Amygdala (tissue), 56 donors: Measurements from ENCODE around the gene CHCHD5.

ENCODE experiments used
- DNase-seq, 56 donors: peaks; one replicate each; lab custom pipeline; 2025; lab: John Stamatoyannopoulos, UW

The CHCHD5 gene

DNA sequence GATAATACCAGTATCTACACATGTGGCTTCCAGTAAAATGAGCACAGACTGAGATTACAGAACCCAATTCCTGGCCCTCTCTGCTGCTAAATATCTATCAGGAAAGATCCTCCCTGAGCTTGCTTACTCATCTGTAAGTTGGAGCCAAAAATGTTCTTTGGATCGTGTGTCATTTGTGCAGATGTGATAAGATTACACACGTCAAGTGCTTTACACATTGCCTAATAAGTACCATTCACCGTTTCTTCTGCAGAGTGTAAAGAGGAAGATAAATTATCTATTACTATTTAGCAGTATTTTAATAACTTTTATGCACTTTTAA lies 38.1 kb downstream of the CHCHD5 start:
- DNase-seq: no peak

DNA sequence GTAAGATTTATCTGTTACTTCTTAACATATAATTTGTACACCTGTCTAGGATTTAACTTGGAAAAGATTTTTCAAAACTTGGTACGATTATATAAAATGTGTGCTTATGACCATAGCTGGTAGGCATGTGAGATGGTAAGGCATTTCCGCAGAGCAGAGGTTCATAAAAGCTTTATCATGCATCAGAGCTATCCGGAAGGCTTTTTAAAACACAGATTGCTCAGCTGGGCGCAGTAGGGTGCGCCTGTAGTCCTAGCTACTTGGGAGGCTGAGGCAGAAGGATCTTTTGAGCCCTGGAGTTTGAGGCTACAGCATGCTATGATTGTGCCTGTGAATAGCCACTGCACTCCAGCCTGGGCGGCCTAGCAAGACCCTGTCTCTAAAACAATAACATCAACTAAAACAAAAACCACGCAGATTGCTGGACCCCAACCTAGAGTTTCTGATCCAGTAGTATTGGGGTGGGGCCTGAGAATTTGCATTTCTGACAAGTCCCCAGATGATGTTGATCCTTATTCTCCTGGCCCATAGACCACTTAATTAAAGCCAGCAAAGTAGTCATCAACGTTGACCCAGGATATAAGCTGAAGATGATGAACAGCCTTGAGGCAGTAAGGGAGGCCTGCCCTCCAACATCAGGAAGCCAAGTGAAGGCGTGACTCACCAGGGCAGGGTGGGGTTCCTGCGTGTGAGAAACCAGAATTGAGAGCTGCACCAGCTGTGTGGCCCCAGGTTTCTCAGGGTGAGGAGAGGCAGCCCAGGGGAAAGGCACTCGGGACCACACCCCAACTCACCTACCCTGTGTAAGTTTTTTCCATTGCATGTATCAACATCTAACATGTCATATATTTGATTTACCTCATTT lies 39.7 kb downstream of the CHCHD5 start:
- DNase-seq: no peak

DNA sequence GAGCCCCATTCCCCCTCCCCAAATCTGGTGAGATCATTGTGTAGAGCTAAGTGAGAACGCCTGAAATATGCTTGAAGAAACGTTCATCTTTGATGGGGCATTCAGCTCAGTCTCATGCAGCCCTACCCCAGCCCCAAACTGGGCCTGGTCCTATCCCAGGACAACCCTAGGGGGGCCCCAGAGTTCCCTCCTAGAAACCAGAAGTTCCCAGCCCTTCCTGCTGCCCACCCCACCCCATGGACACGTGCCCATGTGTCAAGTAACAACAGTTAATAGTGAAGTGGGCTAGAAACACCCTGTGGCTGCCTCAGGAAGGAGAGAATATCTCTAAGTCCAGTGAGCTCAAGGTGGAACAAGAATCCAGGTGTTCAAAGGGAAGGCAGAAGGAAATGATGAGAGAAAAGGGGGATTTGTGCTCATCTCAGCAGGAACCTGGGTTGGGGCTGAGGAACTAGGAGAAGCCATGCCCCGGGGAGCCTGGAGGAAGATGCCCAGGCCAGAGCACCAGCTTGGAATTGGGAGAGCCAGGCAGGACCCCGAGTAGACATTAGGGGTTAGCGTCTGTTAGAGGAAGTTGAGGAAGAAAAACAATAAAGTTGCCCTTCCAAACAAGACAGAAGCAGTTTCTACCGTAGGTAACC lies 41.2 kb downstream of the CHCHD5 start:
- DNase-seq: no peak

DNA sequence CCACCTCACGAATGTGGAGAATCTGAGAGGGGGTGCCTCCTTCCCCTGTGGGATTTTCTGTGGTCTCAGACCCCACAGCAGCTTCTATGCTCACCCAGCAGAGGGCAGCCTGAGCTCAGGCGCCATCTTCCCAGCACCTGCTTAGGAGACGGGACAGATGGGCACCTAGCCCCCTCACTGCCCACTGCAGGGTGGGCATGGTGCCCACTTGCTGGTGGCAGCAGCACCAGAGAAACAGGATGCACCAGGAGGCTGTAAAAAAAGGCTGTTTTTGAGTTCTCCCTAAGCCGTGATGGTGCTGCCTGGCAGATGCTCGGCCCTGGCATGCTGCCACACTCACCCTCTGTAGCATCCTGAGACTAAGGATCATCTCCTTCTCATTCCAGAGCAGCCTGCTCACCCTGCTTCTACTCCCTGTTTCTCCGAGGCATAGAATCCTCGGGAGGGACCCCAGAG lies 42.2 kb downstream of the CHCHD5 start:
- peak in 55 of 56 donors; percentile 4 to 86 (median 65) for DNase-seq

DNA sequence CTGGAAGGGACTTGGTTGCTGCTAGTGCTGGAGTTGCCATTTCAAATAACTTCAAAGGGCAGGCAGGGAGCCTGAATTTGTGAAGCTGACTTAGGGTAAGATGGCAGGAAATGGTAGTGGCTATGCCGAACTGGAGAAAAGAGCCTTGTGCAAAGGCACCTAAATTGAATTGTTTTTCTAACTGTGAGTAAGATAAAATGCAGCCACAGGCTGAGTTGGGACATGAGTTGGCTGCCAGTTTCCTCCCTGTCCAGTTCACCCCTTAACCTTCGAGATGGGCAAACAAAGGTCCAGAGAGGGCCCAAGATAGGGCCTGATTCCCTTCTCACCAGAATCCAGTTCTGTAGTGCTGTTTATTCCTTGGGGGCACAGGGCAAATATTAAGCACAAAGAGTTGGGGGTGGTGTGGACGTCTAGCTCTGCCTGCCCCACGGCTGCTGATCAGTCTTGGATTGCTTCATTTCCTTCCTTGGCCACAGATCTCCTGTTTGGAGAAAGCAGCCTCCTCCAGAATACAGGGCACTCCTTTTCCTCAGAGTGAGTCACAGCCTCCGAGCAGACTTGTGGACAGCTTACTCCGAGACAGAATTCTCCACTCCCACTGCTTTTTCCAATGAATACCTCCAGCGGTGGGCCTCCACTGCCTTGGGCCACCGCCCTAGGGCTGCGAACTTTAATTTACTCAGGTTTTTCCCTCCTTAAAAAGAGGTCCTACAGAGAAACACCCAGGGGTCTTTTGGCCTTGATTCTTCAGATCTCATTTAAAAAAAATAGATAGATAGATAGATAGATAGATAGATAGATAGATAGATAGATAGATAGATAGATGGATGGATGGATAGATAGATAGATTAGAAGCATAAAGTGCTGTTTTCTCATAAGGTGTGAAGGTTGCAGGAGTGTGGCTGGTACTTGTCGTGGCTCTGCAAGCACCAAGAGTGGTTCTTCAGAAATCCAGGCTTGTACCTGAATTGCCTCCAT lies 42.9 kb downstream of the CHCHD5 start:
- DNase-seq: peak in 12 of 56 donors; percentile 9 to 48 (median 22)

DNA sequence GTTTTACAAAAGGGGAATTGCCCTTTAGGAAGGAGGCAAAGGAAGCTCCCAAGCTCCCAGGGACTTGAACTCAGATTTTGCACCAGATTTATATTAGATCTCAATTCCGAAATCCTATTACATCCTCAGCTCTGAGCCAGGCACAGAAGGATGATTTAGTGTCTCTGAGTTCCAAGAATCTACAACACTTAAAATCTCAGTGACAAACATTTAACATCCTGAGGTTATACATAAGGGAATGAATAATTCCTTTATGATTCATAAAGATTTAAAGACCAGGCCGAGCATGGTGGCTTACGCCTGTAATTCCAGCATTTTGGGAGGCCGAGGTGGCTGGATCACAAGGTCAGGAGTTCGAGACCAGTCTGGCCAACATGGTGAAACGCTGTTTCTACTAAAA lies 44.8 kb downstream of the CHCHD5 start:
- DNase-seq: no peak

DNA sequence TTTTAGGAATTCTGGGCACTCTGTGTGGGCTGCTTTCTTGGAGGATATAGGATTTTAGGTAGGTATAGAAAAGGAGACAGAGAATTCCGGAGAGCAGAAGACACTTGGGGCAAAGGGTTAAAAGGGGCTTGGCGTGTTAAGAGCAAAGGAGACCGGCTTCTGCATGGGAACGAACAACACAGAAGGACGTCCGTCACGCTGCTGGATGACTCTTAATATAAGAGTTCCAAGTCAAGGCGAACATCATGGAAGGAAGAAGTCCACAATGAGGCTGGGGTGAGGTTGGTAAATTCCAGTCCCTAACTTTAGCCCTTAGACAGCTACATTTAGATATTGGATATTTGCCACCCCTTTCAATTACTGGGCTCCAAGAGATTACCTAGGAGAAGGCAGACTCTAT lies 45.4 kb downstream of the CHCHD5 start:
- no peak for DNase-seq

DNA sequence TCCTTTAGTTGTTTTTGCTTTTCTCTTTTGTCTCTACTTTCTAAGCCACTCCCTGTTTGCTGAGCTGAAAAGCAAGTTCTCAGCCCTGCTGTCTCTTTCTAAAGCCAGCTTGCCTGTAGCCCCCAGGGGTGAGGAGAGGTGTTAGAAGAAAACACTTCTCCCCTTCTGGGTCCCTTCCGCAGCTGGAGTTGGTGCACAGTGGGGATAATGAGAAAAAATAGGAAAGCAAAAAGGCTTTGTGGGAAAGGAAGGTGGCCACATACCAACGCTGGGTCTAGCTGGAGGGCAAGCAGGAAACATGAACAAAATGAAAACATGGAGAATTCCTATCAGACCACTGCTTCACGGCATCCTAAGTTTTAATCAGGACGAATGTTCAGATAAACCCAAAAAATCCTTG lies 45.9 kb downstream of the CHCHD5 start:
- DNase-seq: no peak

DNA sequence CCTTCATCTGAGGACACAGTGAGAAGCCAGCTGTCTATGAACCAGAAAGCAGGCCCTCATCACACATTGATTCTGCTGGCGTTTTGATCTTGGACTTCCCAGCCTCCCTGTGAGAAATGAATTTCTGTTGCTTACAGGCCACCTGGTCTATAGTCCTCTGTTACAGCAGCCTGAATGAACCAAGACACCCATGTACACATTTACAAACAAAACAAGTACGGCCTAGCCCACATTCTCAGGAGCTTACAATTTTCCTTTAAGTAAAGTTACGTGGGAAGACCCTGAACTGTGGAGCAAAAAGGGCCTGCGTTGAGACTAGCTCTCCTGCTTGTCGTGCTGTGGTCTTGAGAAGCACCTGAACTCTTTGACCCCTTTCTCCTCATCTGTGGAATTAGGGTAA lies 49.3 kb downstream of the CHCHD5 start:
- no peak for DNase-seq

DNA sequence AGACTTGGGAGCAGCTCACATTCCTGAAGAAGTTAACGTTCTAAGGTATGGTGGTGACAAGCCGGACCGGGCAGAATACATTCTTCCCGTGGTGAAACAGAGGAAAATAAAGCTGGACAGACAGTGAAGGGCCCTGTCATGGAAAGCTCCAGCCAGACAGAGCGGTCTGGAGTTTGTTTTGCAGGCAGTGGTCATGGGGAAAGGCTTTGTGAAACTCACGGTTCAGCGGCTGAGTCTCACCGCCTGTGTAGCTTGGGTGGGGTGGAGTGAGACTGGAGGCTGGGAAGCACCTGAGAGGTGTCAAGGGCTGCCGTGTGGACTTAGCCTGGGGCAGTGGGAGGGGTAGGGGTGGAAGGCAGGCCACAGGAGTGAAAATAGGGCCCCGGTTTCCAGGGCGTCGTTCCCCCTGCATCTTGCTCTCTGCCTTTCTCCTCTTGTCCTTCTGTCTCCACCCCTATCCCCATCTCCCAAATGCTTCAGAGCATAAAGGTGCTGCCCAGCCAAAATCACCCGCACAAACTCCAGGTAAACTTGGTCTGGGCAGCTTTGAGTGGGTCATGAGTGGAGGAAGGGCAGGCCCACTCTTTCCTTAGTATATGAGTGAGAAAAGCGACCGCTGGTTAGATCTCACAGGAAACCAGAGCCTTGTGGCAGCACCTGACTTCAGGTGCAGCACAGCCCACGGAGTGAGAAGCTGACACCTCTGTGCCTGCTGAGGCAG lies 49.9 kb downstream of the CHCHD5 start:
- DNase-seq: no peak

DNA sequence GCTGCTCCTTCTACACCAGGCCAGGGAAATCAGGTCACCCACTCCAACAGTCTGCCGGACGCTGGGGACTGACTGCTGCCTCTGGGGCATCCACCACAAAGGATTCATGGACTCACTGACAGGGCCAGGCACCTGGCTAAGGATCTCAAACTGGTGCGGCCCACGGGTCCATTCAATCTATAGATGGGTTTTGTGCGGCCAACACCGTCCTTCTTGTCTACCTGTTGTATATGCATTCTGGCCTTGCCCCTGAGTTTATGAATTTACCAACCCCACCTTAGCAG lies 50.4 kb downstream of the CHCHD5 start:
- DNase-seq: no peak

DNA sequence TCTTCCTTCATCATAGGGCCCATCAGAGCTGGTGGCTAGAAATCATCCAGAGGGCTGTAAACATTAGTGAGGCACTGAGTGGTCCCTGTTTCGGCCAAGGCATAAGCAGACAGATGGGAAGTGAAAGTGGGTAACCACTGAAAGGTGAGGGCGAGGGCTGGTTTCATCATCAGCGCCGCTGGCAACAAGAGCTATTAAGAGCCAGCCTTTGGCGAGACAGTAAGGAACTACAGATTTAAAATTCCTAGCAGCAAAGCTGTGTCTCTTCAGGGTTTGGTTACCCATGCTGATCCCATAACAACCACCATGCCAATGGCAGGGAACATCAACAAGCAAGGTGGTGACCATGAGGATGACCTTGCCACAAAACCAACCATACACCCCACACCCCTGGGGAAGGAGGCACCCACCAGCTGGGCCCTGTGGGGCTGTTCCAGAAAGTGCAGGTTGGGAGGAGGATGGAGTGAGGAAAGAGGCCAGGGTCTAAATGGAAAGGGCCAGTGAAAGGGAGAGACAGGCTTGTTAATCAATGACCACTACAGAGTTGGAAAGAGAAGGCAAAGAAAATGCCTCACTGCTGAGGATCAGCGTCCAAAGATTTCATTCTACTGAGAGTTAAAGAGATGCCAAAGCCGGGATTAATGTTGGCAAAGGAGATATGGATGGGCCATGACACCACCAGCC lies 52.3 kb downstream of the CHCHD5 start:
- no peak for DNase-seq

DNA sequence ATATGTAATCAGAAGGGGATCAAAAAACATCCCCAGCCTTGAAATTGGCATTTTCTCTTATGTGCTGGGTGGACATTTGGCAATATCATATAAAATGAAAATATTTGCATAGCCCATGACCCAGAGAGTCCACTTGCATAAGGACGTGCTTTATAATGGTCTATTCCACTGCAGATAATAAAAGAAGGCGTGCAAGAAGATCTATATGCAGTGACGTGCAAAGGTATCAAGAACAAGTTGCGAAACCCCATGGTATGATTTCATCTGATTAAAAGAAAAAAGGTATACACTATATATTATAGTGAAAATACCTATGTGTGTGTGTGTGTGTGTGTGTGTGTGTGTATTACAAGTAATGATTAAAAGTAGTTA lies 52.9 kb downstream of the CHCHD5 start:
- no peak for DNase-seq
